DND-41 (cell line): ENCODE measurements around the gene WDR12.
"Not testable (repeated sequence)": the region's sequence is repeated elsewhere in the genome, so short reads cannot be mapped to it uniquely, and the experiment has no call there.

Experiments used
- ATAC-seq: fragments of 200-7000 bp; cut with Tn5 transposase; 3 replicates; pipeline ENCODE4 v1.9.1; 2021; ENCODE audit warnings: low read depth; ENCODE audit not compliant: insufficient read depth
- DNase-seq: peaks from one replicate; pipeline ENCODE4 v3.0.0-alpha.2; 2020
- H2AFZ ChIP-seq: 2 replicates; pipeline ENCODE4 v1.6.0; 2012; ENCODE audit warnings: low read depth, low read length
- H3K27ac ChIP-seq: 2 replicates; pipeline ENCODE4 v1.5.1; 2012; ENCODE audit warnings: low read length, inconsistent platforms
- H3K27me3 ChIP-seq: fragments of 200-600 bp; sonication (generic); 2 replicates; pipeline ENCODE4 v1.6.0; 2012; ENCODE audit warnings: low read length, mild to moderate bottlenecking, inconsistent platforms; ENCODE audit not compliant: insufficient read depth, poor library complexity
- H3K36me3 ChIP-seq: 2 replicates; pipeline ENCODE4 v1.5.1; 2012; ENCODE audit warnings: low read length, inconsistent platforms; ENCODE audit not compliant: insufficient read depth
- H3K4me1 ChIP-seq: 2 replicates; pipeline ENCODE4 v1.5.1; 2012; ENCODE audit warnings: mild to moderate bottlenecking, low read length; ENCODE audit not compliant: insufficient read depth
- H3K4me2 ChIP-seq: 2 replicates; pipeline ENCODE4 v1.6.0; 2012; ENCODE audit warnings: mild to moderate bottlenecking, moderate library complexity, low read length, inconsistent platforms; ENCODE audit not compliant: insufficient read depth
- H3K4me3 ChIP-seq, 2 experiments: fragments of 200-600 bp in 1 of 2; shearing (Covaris generic) in 1 of 2; 2 replicates each; pipeline ENCODE4 v1.5.1; 2012 to 2016; ENCODE audit warnings: inconsistent platforms in 2 of 2, low read length in 2 of 2, mild to moderate bottlenecking in 2 of 2, low read depth in 1 of 2, moderate library complexity in 1 of 2
- H3K79me2 ChIP-seq: 2 replicates; pipeline ENCODE4 v1.6.0; 2012; ENCODE audit warnings: low read length, inconsistent platforms; ENCODE audit not compliant: insufficient read depth
- H3K9ac ChIP-seq: 2 replicates; pipeline ENCODE4 v1.6.0; 2012; ENCODE audit warnings: low read depth, mild to moderate bottlenecking, inconsistent platforms, low read length, moderate library complexity
- H3K9me3 ChIP-seq: 2 replicates; pipeline ENCODE4 v1.5.1; 2012; ENCODE audit warnings: low read length, moderate library complexity, mild to moderate bottlenecking, inconsistent platforms; ENCODE audit not compliant: insufficient read depth, severe bottlenecking
- H4K20me1 ChIP-seq: 2 replicates; pipeline ENCODE4 v1.6.0; 2012; ENCODE audit warnings: low read length; ENCODE audit not compliant: insufficient read depth
- EZH2 ChIP-seq: IDR thresholded peaks from 3 replicates; pipeline ENCODE4 v1.6.1; 2012; ENCODE audit warnings: borderline replicate concordance, low read depth, mild to moderate bottlenecking, moderate library complexity, low read length, inconsistent platforms; ENCODE audit not compliant: severe bottlenecking
- TF ChIP-seq, protein P1 (sequence below): IDR thresholded peaks from 2 replicates; pipeline ENCODE4 v1.5.1; 2012; ENCODE audit warnings: borderline replicate concordance, low read length, moderate library complexity, mild to moderate bottlenecking; ENCODE audit not compliant: poor library complexity, severe bottlenecking; ENCODE audit errors: extremely low read depth

WDR12 gene

DNA sequence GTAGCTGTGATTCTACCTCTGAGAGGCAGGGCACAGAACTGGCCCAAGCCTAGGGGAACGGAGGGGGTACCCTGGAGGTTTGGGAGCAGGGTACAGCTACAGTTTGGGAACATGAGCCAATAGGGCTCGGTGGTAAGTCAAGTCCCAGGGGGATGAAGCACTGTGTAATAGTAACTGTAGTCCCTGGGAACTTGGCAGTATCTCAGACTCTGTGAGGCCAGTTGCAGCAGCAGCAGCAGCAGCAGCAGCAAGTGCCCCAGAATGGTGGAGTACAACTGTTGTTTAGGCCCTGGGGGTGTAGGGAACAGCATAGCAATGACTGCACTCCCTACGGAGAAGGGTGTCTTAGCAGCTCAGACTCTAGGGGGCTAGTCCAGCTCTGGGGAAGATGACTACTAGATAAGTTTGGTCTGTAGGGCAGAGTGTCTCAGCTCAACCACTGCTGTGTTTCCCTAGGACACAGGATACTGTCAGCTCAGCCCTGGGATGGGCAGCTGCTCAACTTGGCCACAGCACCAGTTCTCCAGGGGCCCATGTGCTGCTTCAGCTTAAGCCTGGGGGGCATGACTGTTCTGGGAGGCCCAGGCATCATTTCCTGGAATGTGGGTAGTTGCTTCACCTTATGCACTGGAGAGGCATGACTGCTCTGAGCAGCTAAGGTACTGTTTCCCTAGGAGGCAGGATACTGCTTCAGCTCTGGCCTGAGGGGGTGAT lies 21.1 kb upstream of the WDR12 start:
- H3K4me3 ChIP-seq, result no peak overlapping the region
- no peak overlapping the region for H3K4me2 ChIP-seq
- no peaks in the 10 kb centered on the region for H3K27me3 ChIP-seq
- no peak for TF ChIP-seq EZH2
- TF ChIP-seq, protein P1, sequence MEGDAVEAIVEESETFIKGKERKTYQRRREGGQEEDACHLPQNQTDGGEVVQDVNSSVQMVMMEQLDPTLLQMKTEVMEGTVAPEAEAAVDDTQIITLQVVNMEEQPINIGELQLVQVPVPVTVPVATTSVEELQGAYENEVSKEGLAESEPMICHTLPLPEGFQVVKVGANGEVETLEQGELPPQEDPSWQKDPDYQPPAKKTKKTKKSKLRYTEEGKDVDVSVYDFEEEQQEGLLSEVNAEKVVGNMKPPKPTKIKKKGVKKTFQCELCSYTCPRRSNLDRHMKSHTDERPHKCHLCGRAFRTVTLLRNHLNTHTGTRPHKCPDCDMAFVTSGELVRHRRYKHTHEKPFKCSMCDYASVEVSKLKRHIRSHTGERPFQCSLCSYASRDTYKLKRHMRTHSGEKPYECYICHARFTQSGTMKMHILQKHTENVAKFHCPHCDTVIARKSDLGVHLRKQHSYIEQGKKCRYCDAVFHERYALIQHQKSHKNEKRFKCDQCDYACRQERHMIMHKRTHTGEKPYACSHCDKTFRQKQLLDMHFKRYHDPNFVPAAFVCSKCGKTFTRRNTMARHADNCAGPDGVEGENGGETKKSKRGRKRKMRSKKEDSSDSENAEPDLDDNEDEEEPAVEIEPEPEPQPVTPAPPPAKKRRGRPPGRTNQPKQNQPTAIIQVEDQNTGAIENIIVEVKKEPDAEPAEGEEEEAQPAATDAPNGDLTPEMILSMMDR, result no peak
- H2AFZ ChIP-seq, result no peak overlapping the region
- H3K27ac ChIP-seq, result no peak overlapping the region
- no peaks in the 10 kb centered on the region for H3K79me2 ChIP-seq
- no peak for ATAC-seq
- no peak overlapping the region for H3K9ac ChIP-seq
- H3K4me1 ChIP-seq, result no peaks in the 10 kb centered on the region
- no peak for DNase-seq
- H4K20me1 ChIP-seq, result no peaks in the 10 kb centered on the region
- H3K36me3 ChIP-seq, result peaks cover 3% of the 10 kb centered on the region; the same call in 1 of the 2 replicates
- no peaks in the 10 kb centered on the region for H3K9me3 ChIP-seq

DNA sequence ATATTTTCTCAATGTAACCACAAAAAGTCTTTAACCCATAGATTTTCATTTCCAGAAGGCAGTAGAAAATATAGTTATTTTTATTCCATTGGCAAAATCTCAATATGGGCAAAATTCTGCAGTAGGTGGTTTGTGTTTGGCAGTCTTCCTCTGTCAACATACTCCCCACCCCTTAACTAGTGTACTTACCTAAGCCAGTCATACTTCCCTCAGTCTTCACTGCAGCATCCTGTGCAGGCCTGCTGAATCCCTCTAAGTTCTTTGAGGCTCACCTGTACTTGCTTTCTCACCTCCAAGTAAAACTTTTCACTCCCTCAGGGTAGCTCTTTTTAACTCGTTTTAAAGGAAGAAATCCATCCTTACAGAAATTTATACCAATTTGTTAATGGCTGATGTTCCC lies 7.4 kb upstream of the WDR12 start:
- no peak for DNase-seq
- H3K27me3 ChIP-seq, result no peaks in the 10 kb centered on the region
- TF ChIP-seq EZH2, result no peak
- TF ChIP-seq, protein P1, result no peak
- H2AFZ ChIP-seq, result no peak overlapping the region
- no peaks in the 10 kb centered on the region for H3K4me1 ChIP-seq
- H3K4me2 ChIP-seq, result no peak overlapping the region
- no peak overlapping the region for H3K27ac ChIP-seq
- ATAC-seq, result no peak
- H3K36me3 ChIP-seq, result peaks cover 1% of the 10 kb centered on the region; the same call in 1 of the 2 replicates
- H3K9ac ChIP-seq, result no peak overlapping the region
- H4K20me1 ChIP-seq, result no peaks in the 10 kb centered on the region
- no peaks in the 10 kb centered on the region for H3K9me3 ChIP-seq
- H3K4me3 ChIP-seq, result no peak overlapping the region
- H3K79me2 ChIP-seq, result no peaks in the 10 kb centered on the region

DNA sequence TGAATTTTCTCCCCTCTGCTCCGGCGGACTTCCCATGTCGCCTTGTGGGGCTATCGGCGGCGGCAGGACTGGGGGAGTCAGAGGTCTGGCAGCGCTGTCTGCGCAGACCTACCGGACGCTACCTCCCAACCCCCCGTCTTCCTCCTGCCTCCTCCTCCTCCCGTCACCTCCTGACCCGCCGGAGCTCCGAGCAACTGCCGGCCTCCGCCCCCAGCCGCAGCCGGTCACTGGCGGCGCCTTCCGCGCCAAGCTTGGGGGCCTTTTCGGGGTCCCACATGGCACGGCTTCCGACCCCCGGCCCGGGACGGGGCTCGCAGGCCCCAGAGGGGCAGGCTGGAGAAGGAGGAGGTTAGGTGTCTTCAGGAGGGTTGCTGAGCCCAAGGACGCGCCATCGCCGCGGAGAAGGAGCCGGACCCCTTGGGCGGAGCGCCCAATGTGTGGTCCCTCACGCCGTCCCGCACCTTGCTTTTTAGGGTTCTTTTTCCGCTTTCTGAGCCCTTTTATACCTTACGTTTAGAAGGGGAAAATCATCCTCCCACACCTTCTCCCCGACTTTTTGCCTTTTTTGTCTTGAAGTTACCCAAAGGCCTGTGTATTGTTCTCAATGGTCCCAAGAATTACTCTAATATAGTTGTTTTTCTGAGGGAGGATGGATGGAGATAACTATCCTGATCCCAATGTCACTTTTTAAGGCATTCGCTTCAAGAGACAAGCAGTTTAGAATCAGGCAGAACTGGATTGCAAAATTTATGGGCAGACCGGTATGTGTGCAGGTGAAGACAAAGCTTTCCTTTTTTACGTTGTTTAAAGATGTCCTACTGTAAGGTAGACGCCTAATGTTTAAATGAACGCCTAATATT lies 1.1 kb upstream of the WDR12 start:
- ATAC-seq, result peak; percentile 72
- H3K4me3 ChIP-seq, result peak overlapping the region; percentile 68 to 83; a peak in 3 of 4 replicates
- peaks cover 36% of the 10 kb centered on the region for H3K4me1 ChIP-seq
- peak overlapping the region; percentile 76 for H3K4me2 ChIP-seq
- not testable (repeated sequence) for H3K9me3 ChIP-seq, H3K27me3 ChIP-seq, DNase-seq, H4K20me1 ChIP-seq, H3K36me3 ChIP-seq
- peak overlapping the region; percentile 78 for H3K9ac ChIP-seq
- H3K79me2 ChIP-seq, result peaks cover 49% of the 10 kb centered on the region
- H2AFZ ChIP-seq, result peak overlapping the region; percentile 74
- peak overlapping the region; percentile 98 for H3K27ac ChIP-seq

DNA sequence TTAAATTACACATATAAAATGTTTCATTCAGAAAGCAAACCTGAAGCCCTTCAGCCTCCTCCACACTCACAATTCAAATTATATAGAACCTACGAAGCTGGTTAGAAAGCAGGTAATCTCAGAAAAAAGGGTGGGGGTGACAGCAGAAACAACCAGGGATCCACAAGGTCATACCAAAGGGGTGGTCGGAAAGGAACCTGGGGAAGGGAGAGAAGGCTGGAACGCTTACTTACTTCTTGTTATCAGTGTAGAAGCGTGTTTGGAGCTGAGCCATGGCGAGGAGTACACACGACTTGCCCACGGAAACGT lies 316 bp downstream of the WDR12 start:
- Histone ChIP-seq H3K4me1 (peaks cover 36% of the 10 kb centered on the region), H3K27ac (peak overlapping the region; percentile 98), H3K9ac (peak overlapping the region; percentile 78), H3K36me3 (peaks cover 4% of the 10 kb centered on the region; the same call in 1 of the 2 replicates), H2AFZ (peak overlapping the region; percentile 70), H3K4me3 (peak overlapping the region; percentile 68 to 83), H4K20me1 (peaks cover 3% of the 10 kb centered on the region; the same call in 1 of the 2 replicates), H3K9me3 (no peaks in the 10 kb centered on the region), H3K27me3 (no peaks in the 10 kb centered on the region), H3K4me2 (peak overlapping the region; percentile 76), H3K79me2 (peaks cover 54% of the 10 kb centered on the region)
- no peak for TF ChIP-seq EZH2
- TF ChIP-seq, protein P1, result no peak
- no peak for DNase-seq
- ATAC-seq, result peak; percentile 20; the same call in 2 of the 3 replicates
